ENCODE data around the gene GAA.

Gene GAA

DNA sequence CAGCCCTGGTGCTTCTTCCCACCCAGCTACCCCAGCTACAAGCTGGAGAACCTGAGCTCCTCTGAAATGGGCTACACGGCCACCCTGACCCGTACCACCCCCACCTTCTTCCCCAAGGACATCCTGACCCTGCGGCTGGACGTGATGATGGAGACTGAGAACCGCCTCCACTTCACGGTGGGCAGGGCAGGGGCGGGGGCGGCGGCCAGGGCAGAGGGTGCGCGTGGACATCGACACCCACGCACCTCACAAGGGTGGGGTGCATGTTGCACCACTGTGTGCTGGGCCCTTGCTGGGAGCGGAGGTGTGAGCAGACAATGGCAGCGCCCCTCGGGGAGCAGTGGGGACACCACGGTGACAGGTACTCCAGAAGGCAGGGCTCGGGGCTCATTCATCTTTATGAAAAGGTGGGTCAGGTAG, 3.6 kb downstream of the GAA start:
- DNase-seq, result no peak

DNA sequence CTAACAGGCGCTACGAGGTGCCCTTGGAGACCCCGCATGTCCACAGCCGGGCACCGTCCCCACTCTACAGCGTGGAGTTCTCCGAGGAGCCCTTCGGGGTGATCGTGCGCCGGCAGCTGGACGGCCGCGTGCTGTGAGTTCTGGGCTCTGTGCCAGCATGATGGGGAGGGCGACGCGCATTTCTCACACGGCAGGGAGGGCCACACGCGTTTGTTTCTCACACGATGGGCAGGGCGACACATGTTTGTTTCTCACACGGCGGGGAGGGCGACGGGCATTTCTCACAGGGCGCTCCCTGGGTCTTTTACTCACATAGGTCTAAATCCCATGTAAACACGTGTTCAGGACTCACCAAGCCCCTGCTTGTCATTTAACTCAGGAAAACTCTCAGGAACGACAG, 4.4 kb downstream of the GAA start:
- DNase-seq, result peak; percentile 15

DNA sequence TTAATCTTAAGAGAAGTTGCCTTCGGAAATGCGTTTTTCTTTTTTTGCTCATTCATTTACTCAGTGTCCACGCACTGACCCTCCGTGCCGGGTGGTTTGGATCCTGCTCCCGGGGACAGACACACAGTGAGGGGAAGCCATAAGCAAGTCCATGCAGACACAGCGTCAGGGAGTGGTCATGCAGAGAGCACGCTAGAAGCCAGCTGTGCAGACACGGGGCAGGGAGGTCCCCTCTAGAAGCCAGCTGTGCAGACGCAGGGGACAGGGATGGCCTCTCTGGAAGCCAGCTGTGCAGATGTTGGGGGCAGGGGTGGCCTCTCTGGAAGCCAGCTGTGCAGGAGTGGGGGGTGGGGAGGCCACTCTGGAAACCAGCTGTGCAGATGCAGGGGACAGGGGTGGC, 4.8 kb downstream of the GAA start:
- no peak for DNase-seq

DNA sequence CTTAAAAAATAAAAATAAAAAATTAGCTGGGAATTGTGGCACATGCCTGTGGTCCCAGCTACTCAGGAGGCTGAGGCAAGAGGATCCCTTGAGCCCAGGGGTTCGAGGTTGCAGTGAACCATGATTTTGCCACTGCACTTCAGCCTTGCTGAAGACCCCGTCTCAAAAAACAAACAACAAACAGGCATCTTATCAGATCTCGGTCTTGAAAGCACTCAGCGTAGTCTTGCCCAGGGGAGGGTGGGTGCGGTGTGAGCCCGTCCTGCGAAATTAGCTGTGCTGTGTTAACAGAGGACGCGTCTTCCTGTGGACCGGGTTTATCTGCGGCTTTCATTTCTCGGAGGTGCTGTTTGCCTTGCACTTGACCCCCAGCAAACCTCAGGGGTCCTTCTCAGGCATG, 5.4 kb downstream of the GAA start:
- no peak for DNase-seq

DNA sequence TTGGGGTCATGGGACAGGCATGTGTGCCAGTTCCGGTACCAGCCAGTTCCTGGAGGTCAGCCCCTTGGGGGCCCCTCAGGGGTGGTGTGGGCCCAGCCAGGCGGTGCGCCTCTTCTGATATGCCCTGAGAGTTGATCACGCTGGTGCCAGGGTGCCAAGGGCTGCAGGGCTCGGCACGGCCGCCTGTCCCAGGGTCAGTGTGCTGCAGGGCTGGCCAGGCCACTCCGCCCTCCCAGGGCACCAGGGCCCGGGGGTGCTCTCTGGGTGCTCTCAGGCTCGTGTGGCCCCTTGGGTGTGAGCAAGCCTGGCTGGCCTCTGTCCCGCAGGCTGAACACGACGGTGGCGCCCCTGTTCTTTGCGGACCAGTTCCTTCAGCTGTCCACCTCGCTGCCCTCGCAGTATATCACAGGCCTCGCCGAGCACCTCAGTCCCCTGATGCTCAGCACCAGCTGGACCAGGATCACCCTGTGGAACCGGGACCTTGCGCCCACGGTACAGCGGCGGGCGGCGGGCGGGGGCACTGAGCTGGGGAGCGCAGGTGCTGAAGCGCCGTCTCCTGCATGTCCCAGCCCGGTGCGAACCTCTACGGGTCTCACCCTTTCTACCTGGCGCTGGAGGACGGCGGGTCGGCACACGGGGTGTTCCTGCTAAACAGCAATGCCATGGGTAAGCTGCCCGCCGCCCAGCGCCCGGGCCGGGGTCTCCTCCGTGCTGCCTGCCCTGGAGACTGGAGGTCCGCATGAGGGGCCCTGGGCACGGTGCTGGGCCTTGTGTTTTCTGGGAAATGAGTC, 6.0 kb downstream of the GAA start:
- DNase-seq, result no peak

DNA sequence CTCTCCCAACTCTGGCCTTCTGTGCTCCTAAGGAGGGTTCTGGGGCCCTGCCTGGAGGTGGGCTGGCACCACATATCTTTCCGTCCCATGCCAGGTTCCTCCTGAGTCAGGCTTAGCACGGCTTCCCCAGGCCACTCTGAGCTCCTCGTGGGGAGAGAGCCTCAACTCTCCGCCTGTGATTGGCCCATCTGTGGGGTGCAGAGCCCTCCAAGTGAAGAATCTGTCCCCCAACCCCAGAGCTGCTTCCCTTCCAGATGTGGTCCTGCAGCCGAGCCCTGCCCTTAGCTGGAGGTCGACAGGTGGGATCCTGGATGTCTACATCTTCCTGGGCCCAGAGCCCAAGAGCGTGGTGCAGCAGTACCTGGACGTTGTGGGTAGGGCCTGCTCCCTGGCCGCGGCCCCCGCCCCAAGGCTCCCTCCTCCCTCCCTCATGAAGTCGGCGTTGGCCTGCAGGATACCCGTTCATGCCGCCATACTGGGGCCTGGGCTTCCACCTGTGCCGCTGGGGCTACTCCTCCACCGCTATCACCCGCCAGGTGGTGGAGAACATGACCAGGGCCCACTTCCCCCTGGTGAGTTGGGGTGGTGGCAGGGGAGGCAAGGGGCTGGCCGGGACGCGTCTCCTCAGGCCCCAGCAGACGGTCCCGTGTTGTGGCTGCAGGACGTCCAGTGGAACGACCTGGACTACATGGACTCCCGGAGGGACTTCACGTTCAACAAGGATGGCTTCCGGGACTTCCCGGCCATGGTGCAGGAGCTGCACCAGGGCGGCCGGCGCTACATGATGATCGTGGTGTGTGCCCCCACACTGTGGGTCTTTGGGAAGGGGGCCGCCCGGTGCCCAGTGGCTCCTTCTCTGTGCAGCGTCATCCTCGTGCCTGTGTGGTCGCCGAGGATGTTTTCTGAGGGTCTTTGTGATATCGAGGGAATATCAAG, 6.9 kb downstream of the GAA start:
- no peak for DNase-seq

DNA sequence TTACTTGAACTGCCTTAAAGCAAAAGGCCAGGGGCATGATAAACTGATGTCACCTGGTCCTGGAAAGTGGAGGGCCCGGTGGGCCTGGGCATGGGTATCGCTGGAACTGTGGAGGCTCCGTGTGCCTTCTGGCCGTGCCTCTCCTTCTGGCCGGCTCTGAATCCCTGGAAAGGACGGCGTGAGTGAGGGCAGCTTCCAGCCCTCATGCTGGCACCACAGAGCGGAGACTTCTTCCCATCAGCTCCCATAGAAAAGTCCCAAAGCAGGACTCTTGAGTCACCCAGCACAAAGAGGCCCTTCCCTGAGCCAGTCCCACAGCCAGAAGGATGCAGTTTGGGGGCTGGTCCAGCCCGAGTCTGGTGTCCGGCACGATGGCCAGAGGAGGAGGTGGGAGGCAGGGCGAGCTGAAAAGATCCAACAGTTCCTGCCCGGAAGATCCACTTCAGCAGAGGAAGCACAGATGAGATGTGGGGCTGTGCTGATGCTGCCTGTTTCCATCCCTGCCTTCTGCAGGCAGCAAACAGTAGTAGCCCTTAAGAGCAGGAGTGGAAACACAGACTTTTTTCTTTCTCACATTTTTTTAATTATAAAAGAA, 7.8 kb downstream of the GAA start:
- DNase-seq, result no peak

DNA sequence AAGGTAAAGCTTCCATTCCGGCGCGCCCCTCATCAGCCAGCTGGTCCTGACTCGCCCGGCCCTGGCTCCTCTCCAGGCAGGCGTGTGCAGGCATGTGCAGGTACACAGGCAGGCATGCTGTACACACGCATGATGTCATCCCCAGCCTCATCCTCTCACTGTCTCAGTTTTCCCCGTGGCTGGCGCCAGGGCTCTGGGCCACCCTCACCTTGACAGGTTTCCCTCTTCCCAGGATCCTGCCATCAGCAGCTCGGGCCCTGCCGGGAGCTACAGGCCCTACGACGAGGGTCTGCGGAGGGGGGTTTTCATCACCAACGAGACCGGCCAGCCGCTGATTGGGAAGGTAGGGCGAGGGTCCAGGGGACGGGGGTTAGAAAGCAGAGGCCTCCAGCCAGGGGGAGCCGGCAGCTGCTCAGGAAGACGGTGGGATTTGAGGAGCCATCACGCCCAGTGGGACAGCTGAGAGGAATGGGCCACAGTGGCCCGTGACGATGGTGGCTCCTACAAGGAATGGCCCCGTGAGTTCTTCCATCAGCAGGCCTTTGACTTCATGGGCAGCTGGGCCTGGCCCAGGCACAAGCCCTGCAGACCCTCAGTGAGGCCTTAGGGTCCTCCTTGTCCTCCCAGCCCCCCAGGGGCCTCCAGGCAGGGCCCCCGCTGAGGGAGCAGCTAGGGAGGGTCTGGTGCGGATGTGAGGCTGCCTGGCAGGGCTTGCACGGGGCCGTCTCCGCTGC, 8.5 kb downstream of the GAA start:
- DNase-seq, result peak; percentile 86

DNA sequence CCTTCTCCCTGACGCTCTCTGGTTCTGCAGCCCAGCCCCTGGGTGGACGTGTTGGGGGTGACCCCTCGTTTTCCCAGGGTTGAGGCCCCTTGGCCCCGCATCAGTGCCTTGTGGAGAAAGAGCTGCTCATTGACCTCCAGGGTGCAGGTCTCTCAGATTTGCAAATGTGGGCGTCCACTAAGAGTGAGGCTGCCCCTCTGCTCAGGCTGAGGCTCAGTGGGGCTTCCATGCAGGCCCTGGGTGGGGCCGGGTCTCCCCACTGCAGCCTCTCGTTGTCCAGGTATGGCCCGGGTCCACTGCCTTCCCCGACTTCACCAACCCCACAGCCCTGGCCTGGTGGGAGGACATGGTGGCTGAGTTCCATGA, 9.0 kb downstream of the GAA start:
- no peak for DNase-seq

DNA sequence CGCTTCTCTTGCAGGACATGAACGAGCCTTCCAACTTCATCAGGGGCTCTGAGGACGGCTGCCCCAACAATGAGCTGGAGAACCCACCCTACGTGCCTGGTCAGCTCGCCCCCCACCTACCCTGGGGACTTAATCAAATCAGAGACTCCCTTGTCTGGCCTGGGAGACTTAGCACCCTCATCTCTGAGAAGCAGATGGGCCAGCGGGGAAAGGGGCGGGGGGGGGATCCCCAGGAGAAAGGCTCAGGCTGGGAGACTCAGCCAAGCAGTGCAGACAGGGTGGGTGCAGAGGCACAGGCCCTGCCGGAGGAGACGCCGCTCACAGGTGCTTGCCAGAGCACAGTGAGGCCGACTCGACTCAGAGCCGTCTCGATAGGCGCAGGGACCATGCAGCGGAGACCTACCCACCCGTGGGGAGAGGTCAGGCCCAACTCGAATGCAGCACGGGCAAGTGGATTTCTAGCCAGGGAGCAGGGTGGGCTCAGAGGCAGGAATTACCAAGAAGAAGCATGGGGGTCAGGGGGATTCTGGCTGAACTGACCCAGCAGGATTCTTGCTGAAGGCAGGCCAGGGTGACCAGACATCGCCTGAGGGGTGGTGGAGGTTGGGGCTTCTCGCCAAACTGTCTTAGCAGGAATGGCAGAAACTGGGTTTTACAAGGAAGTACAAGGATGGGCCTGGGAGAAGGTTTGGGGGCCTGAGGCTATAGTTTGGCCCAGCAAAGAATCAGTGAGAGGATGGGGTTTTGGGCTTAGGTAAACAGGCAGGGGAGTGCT, 9.7 kb downstream of the GAA start:
- no peak for DNase-seq

DNA sequence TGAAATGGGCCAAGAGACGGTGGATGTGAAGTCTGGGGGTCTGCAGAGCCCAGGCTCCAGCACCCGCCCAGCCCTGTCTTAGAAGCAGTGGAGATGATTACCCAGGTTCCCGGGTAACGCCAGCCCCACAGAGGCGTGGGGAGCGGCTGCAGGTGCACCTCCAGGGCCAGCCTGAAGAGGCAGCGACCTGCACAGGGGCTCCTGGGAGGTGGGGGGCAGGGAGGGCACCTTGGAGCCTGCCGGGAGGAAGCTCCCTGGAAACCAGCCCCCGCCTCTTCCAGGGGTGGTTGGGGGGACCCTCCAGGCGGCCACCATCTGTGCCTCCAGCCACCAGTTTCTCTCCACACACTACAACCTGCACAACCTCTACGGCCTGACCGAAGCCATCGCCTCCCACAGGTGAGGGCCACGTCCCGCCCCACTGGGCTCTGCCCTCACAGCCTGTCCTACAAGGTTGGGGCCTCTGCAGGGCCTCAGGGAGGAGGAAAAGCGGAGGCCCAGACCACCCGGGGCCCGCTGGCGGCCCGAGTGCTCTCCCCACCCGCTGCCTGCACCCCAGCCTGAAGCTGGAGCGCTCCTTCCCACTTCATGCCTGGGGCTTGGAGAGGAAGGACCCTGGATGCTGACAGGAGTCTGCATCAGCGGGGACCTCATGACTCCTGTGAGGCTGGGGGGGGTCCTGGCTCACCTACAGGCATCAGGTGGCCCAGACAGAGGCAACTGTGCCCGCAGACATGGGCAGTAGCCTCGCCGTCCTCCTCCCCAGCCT, 10.5 kb downstream of the GAA start:
- no peak for DNase-seq

DNA sequence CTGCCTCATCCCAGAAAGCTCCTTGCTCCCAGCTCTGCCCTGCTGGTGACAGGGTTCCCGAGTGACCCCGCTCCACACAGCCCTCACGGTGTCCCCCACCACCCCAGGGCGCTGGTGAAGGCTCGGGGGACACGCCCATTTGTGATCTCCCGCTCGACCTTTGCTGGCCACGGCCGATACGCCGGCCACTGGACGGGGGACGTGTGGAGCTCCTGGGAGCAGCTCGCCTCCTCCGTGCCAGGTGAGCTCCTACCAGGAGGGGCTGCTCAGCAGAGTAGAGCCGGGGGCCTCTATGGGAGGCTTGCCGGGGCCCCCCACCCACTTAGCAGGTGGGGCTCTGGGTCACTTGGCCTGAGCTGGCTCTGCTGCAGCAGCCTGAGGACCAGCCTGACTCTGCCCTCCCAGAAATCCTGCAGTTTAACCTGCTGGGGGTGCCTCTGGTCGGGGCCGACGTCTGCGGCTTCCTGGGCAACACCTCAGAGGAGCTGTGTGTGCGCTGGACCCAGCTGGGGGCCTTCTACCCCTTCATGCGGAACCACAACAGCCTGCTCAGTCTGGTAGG, 11.2 kb downstream of the GAA start:
- DNase-seq, result no peak

DNA sequence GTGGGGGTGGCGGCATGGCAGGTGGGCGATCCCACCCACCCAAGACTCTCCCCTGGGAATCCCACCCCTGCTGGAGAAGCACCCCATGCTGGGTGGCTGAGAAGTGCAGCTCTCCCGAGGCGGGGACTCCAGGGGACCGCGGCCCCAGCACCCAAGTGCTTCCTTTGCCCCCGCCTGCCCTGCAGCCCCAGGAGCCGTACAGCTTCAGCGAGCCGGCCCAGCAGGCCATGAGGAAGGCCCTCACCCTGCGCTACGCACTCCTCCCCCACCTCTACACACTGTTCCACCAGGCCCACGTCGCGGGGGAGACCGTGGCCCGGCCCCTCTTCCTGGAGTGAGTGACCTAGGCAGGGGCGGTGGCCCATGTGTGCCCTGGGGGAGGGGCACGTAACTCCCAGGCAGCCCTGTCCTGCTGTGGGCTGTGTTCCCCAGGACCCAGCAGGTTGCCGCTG, 11.7 kb downstream of the GAA start:
- no peak for DNase-seq

DNA sequence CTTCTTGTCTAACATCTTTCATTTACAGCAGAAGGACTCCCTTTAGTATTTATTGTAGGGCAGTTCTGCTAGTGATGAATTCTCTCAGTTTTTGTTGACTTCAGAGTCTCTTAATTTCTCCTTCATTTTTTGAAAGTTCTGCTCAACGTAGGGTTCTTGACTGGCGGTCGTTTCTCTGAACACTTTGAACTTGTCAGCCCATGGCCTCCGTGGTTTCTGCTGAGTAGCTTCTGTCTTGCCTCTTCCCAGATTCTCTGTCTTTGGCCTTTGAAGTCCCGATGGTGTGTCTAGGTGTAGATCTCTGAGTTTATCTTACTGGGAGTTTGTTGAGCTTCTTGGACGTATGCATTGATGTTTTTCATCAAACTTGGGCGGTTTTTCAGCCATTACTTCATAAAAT, 13.4 kb downstream of the GAA start:
- no peak for DNase-seq

DNA sequence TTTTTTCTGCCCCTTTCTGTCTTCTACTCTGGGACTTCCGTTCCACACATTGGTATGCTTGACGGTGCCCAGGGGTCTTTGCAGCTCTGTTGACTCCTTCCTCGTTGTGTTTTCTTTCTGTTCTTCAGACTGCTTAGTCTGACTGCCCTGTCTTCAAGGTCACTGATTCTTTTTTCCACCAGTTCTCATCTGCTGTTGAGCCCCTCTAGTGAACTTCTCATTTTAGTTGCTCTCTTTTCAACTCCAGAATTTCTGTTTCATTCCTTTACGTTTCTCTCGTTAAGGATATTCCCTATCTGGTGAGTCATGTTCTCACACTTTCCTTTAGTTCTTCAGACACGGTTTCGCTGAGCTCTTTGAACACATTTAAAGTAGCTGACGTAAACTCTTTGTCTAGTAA, 13.8 kb downstream of the GAA start:
- no peak for DNase-seq

DNA sequence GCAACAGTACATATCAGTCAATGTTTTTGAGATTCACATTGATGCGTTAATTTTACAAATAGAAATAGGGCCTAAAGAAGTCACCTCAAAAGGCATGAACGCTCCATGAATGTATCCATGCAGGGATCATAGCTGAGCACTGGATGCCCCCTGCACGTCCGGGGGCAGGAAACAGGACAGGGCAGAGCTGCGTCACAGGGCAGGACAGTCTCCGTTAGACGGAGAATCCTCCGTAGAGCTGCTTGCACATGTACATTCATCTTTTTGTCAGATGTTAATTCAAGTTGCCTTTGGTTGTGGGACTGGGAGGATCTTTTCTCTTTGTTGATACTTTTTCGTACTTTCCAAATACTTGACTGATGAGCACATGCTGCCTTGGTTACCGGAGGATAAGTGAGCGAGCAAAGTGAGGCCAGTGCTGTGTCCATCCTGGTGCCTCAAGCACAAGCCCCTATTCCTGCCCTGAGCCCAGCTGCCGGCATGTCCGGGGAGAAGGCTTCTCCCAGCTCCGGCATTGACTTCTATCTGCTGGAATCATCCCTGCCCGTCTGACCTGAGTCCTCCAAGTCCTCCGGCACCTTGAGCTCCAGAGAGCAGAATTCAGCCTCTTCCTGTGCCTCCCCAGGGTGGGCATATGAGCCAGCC, 15.0 kb downstream of the GAA start:
- DNase-seq, result no peak

DNA sequence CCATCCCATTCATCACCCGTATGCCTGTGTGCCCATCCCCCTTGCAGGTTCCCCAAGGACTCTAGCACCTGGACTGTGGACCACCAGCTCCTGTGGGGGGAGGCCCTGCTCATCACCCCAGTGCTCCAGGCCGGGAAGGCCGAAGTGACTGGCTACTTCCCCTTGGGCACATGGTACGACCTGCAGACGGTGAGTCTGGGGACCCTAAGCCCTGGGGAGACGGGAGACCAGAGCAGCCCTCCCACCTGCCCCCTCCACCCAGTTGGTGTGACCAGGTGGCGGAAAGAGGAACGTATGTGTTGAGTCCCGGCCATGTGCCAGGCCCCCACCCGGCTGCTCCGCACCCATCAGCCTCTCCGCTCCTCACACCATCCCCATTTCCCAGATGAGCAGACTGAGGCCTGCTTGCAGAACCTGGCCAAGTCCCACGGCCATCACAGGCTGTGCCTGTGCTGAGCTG, 15.6 kb downstream of the GAA start:
- DNase-seq, result no peak

DNA sequence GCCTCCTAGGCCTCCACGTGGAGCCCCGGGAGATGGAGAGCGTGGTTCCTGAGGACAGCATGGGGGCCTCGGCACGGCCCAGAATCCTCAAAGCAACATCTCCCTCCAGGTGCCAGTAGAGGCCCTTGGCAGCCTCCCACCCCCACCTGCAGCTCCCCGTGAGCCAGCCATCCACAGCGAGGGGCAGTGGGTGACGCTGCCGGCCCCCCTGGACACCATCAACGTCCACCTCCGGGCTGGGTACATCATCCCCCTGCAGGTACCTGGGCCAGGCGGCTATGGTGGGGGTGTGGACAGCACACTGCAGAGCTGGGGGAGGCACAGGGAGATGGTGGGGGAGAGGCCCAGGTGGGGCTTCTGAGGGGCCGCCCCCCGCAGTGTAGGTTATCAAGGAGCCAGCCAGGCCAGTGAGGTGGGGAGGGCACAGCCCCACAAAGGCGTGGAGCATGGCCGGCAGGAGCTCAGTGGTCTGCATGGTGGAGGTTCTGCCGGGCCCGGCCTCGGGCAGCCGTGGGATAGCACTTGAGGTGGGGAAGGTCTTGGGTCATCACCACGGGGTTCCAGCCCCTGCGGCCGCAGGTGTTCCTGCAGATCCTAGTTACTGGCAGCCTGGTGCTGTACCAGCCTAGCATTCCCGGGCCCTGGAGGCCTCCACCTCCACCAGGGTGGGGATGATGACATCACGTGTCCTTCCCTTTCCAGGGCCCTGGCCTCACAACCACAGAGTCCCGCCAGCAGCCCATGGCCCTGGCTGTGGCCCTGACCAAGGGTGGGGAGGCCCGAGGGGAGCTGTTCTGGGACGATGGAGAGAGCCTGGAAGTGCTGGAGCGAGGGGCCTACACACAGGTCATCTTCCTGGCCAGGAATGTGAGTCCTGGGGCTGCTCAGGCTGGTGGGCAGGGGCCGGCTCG, 16.4 kb downstream of the GAA start:
- DNase-seq, result no peak

DNA sequence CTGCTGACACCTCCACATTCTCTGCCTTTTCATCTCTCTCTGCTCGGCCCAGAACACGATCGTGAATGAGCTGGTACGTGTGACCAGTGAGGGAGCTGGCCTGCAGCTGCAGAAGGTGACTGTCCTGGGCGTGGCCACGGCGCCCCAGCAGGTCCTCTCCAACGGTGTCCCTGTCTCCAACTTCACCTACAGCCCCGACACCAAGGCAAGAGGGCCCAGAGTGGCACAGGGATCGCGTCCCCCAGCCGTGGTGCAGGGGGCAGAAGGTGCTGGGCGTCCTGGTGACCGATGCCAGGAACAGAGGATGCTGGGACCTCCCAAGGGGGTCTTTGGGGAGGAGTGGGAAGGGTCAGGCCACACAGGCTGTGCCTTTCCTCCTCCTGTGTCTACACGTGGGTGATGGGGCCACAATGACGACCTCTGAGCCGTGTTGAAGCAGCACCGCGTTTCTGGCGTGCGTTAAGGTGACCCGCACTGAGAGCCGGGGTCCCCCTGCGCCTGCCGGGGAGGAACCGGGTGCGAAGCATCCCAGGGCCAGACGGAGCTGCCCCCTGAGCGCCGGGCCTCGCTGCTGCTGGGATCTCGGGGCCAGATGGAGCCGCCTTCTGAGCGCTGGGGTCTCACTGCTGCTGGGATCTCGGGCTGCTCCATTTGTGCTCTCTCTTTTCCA, 17.4 kb downstream of the GAA start:
- DNase-seq, result no peak

All from NCI-H1105 treated with DMSO at 0.1 percent for 48 hours (cell line).